H9 (cell line): ENCODE results near the gene RPL36A. TPM values are rescaled to one million over a fixed set of nuclear protein-coding genes. Genes with fewer than 3 reads are reported as not detected.

ENCODE experiments used
- DNase-seq: peaks from one replicate; pipeline ENCODE4 v3.0.0-alpha.2; 2017
- H2AFZ ChIP-seq: one replicate; pipeline ENCODE4 v1.6.1; 2013; ENCODE audit warnings: mild to moderate bottlenecking, low read length, control low read depth, moderate library complexity
- H2AK5ac ChIP-seq: 2 replicates; pipeline ENCODE4 v1.6.1; 2013; ENCODE audit warnings: low read length, control low read depth, mixed read lengths; ENCODE audit not compliant: insufficient read length
- H2BK120ac ChIP-seq: one replicate; pipeline ENCODE4 v1.6.1; 2013; ENCODE audit warnings: low read depth, mild to moderate bottlenecking, low read length, control low read depth, inconsistent platforms; ENCODE audit not compliant: poor library complexity, severe bottlenecking
- H2BK12ac ChIP-seq: 2 replicates; pipeline ENCODE4 v1.6.1; 2013; ENCODE audit warnings: low read length, control low read depth, mixed read lengths, low read depth; ENCODE audit not compliant: insufficient read length
- H2BK15ac ChIP-seq: 2 replicates; pipeline ENCODE4 v1.6.1; 2013; ENCODE audit warnings: low read depth, low read length, control low read depth
- H2BK20ac ChIP-seq: one replicate; pipeline ENCODE4 v1.6.1; 2013; ENCODE audit warnings: low read depth, mild to moderate bottlenecking, low read length, control low read depth, inconsistent platforms; ENCODE audit not compliant: poor library complexity, severe bottlenecking
- H2BK5ac ChIP-seq: 2 replicates; pipeline ENCODE4 v1.6.1; 2013; ENCODE audit warnings: low read length, control low read depth, mixed read lengths; ENCODE audit not compliant: insufficient read length
- H3K14ac ChIP-seq: 2 replicates; pipeline ENCODE4 v1.6.1; 2013; ENCODE audit warnings: low read length, control low read depth; ENCODE audit not compliant: insufficient read depth
- H3K18ac ChIP-seq: 2 replicates; pipeline ENCODE4 v1.6.1; 2013; ENCODE audit warnings: low read depth, mild to moderate bottlenecking, mixed read lengths, low read length, control low read depth; ENCODE audit not compliant: insufficient read length
- H3K23ac ChIP-seq: 2 replicates; pipeline ENCODE4 v1.6.1; 2013; ENCODE audit warnings: low read length, control low read depth, mixed read lengths, low read depth; ENCODE audit not compliant: insufficient read length
- H3K23me2 ChIP-seq: 2 replicates; pipeline ENCODE4 v1.6.1; 2013; ENCODE audit warnings: low read depth, mild to moderate bottlenecking, mixed read lengths, low read length, control low read depth; ENCODE audit not compliant: insufficient read length, poor library complexity, severe bottlenecking
- H3K27ac ChIP-seq: 2 replicates; pipeline ENCODE4 v1.5.1; 2013; ENCODE audit warnings: low read length, control low read depth, mixed read lengths, low read depth; ENCODE audit not compliant: insufficient read length
- H3K27me3 ChIP-seq: 2 replicates; pipeline ENCODE4 v1.6.1; 2013; ENCODE audit warnings: low read length, control low read depth, inconsistent platforms; ENCODE audit not compliant: insufficient read depth
- H3K4ac ChIP-seq: 2 replicates; pipeline ENCODE4 v1.6.1; 2013; ENCODE audit warnings: low read depth, mild to moderate bottlenecking, control low read depth, inconsistent platforms, low read length, moderate library complexity
- H3K4me1 ChIP-seq: 2 replicates; pipeline ENCODE4 v1.6.1; 2013; ENCODE audit warnings: low read length, control low read depth, inconsistent platforms; ENCODE audit not compliant: insufficient read depth
- H3K4me2 ChIP-seq: 2 replicates; pipeline ENCODE4 v1.6.1; 2013; ENCODE audit warnings: low read length, control low read depth, mixed read lengths; ENCODE audit not compliant: insufficient read length, insufficient read depth
- H3K56ac ChIP-seq: 2 replicates; pipeline ENCODE4 v1.6.1; 2013; ENCODE audit warnings: low read depth, mild to moderate bottlenecking, mixed read lengths, low read length, control low read depth; ENCODE audit not compliant: insufficient read length
- H3K79me1 ChIP-seq: 2 replicates; pipeline ENCODE4 v1.6.1; 2013; ENCODE audit warnings: low read depth, mild to moderate bottlenecking, moderate library complexity, low read length, control low read depth, inconsistent platforms; ENCODE audit not compliant: insufficient read depth, poor library complexity, severe bottlenecking
- H3K79me2 ChIP-seq: 2 replicates; pipeline ENCODE4 v1.6.1; 2013; ENCODE audit warnings: low read length, control low read depth, inconsistent platforms; ENCODE audit not compliant: insufficient read depth
- H3K9ac ChIP-seq: 2 replicates; pipeline ENCODE4 v1.6.1; 2013; ENCODE audit warnings: low read length, control low read depth, mixed read lengths; ENCODE audit not compliant: insufficient read length; ENCODE audit errors: extremely low read depth
- H3K9me3 ChIP-seq: one replicate; pipeline ENCODE4 v1.6.1; 2013; ENCODE audit warnings: low read depth, low read length, inconsistent platforms; ENCODE audit not compliant: control insufficient read depth
- H3T11ph ChIP-seq: one replicate; pipeline ENCODE4 v1.6.1; 2013; ENCODE audit warnings: mild to moderate bottlenecking, low read length, control low read depth, inconsistent platforms
- H4K20me1 ChIP-seq: one replicate; pipeline ENCODE4 v1.6.1; 2013; ENCODE audit not compliant: control insufficient read depth, insufficient read length, insufficient read depth
- H4K5ac ChIP-seq: 2 replicates; pipeline ENCODE4 v1.6.1; 2013; ENCODE audit warnings: low read depth, mild to moderate bottlenecking, mixed read lengths, low read length, control low read depth; ENCODE audit not compliant: insufficient read length
- H4K8ac ChIP-seq: replicated peaks from 2 replicates; pipeline ENCODE4 v1.6.1; 2013; ENCODE audit warnings: low read length, control low read depth, mixed read lengths, low read depth; ENCODE audit not compliant: insufficient read length
- H4K91ac ChIP-seq: 2 replicates; pipeline ENCODE4 v1.6.1; 2013; ENCODE audit warnings: low read depth, mild to moderate bottlenecking, moderate library complexity, mixed read lengths, low read length, control low read depth; ENCODE audit not compliant: insufficient read length
- H3K27ac Mint-ChIP-seq, 3 experiments: 2 replicates in 2 of 3; 3 replicates in 1 of 3; pipeline ENCODE4 v1.8.0; 2020 to 2021; ENCODE audit warnings: mixed read lengths in 3 of 3, mild to moderate bottlenecking in 1 of 3, moderate library complexity in 1 of 3
- H3K27me3 Mint-ChIP-seq: 2 replicates; pipeline ENCODE4 v1.8.0; 2021; ENCODE audit warnings: low read depth, mild to moderate bottlenecking, moderate library complexity, mixed read lengths
- H3K36me3 Mint-ChIP-seq, 3 experiments: 2 replicates in 2 of 3; 3 replicates in 1 of 3; pipeline ENCODE4 v1.8.0; 2020 to 2021; ENCODE audit warnings: low read depth in 3 of 3, mixed read lengths in 3 of 3; ENCODE audit not compliant: insufficient read depth in 1 of 3
- H3K4me1 Mint-ChIP-seq, 2 experiments: 2 replicates each; pipeline ENCODE4 v1.8.0; 2020; ENCODE audit warnings: mixed read lengths in 2 of 2
- H3K4me3 Mint-ChIP-seq, 2 experiments: 2 replicates in 1 of 2; 3 replicates in 1 of 2; pipeline ENCODE4 v1.8.0; 2020 to 2021; ENCODE audit warnings: mild to moderate bottlenecking in 2 of 2, mixed read lengths in 2 of 2, moderate library complexity in 1 of 2
- H3K9me3 Mint-ChIP-seq, 2 experiments: 2 replicates in 1 of 2; 3 replicates in 1 of 2; pipeline ENCODE4 v1.8.0; 2020; ENCODE audit warnings: mild to moderate bottlenecking in 2 of 2, mixed read lengths in 2 of 2, moderate library complexity in 1 of 2
- CTCF ChIP-seq: fragments of 200-600 bp; sonication (generic); conservative IDR thresholded peaks from 3 replicates; pipeline ENCODE4 v1.8.0; 2021; ENCODE audit warnings: antibody characterized with exemption, mild to moderate bottlenecking
- WGBS: extraction: QIAGEN DNeasy Blood & Tissue Kit; methylation state at CpG from one replicate; pipeline ENCODE4 v1.1.7; 2013; ENCODE audit warnings: missing lambda C conversion rate, low lambda C conversion rate, mixed read lengths; ENCODE audit not compliant: insufficient read length; ENCODE audit errors: extremely low coverage; 5-methylcytosine and 5-hydroxymethylcytosine counted together
- total RNA-seq: library from RNA; stranded (reverse); gene quantifications from 2 replicates; pipeline ENCODE4 v1.2.1, GENCODE V29; 2021

The RPL36A gene
- total RNA-seq, 1 experiment from 2014 or later, result 428 TPM

GRCh38 chrX:101415180-101416145 lies 24.7 kb downstream of the RPL36A start:
- no peak overlapping the region for H3K23ac ChIP-seq
- H3K27me3 Mint-ChIP-seq, result no peaks in the 10 kb centered on the region; the same call in none of the 2 replicates
- peak; percentile 31 for DNase-seq
- H3K4me1 Mint-ChIP-seq, result peaks cover 25 to 27% of the 10 kb centered on the region in 2 experiments
- H3K27ac ChIP-seq, result peak overlapping the region; percentile 20
- no peak overlapping the region for H3K18ac ChIP-seq
- H4K91ac ChIP-seq, result no peak overlapping the region
- no peak overlapping the region for H4K8ac ChIP-seq
- H2BK120ac ChIP-seq, result no peak overlapping the region
- no peaks in the 10 kb centered on the region for H3K4me1 ChIP-seq
- H3K27me3 ChIP-seq, result no peaks in the 10 kb centered on the region
- H3T11ph ChIP-seq, result no peak overlapping the region
- no peaks in the 10 kb centered on the region for H3K23me2 ChIP-seq
- H2BK5ac ChIP-seq, result no peak overlapping the region
- no CpG with 5 or more reads among the region's 12 CpGs for WGBS
- H2BK20ac ChIP-seq, result no peak overlapping the region
- no peak overlapping the region for H2AK5ac ChIP-seq
- H3K56ac ChIP-seq, result no peak overlapping the region
- H2BK15ac ChIP-seq, result no peak overlapping the region
- no peak overlapping the region for H2AFZ ChIP-seq
- H3K79me1 ChIP-seq, result no peaks in the 10 kb centered on the region
- H3K14ac ChIP-seq, result no peak overlapping the region
- H3K9me3 ChIP-seq, result peaks cover 19% of the 10 kb centered on the region
- no peak overlapping the region for H3K9ac ChIP-seq
- H3K4ac ChIP-seq, result no peak overlapping the region
- H3K79me2 ChIP-seq, result no peaks in the 10 kb centered on the region
- no peak overlapping the region for H2BK12ac ChIP-seq
- peak overlapping the region; percentile 52 to 73 (median 64); a peak in 6 of 7 replicates for H3K27ac Mint-ChIP-seq
- H4K5ac ChIP-seq, result no peak overlapping the region
- no peak overlapping the region for H3K4me3 Mint-ChIP-seq
- TF ChIP-seq CTCF, result peak; percentile 77
- no peak overlapping the region for H3K4me2 ChIP-seq
- peaks cover 19 to 34% (median 28%) of the 10 kb centered on the region in 3 experiments for H3K36me3 Mint-ChIP-seq
- H4K20me1 ChIP-seq, result no peaks in the 10 kb centered on the region
- H3K9me3 Mint-ChIP-seq, result peaks cover 74 to 78% of the 10 kb centered on the region in 2 experiments
